KOPT-K1 (cell line): ENCODE data around the gene RHOV.

Experiments used
- H3K27ac ChIP-seq: fragments of 200-600 bp; sonication (generic); 2 replicates; pipeline ENCODE4 v1.5.1; 2016; ENCODE audit warnings: antibody characterized with exemption, mild to moderate bottlenecking, low read depth, low read length; ENCODE audit not compliant: poor library complexity, severe bottlenecking
- H3K36me3 ChIP-seq: fragments of 200-600 bp; sonication (generic); 2 replicates; pipeline ENCODE4 v1.5.1; 2017; ENCODE audit warnings: antibody characterized with exemption, mild to moderate bottlenecking, low read length, moderate library complexity; ENCODE audit not compliant: insufficient read depth
- H3K9me3 ChIP-seq: fragments of 200-600 bp; sonication (generic); 2 replicates; pipeline ENCODE4 v1.5.1; 2017; ENCODE audit warnings: antibody characterized with exemption, low read length, mild to moderate bottlenecking; ENCODE audit not compliant: insufficient read depth, poor library complexity, severe bottlenecking

RHOV gene

DNA sequence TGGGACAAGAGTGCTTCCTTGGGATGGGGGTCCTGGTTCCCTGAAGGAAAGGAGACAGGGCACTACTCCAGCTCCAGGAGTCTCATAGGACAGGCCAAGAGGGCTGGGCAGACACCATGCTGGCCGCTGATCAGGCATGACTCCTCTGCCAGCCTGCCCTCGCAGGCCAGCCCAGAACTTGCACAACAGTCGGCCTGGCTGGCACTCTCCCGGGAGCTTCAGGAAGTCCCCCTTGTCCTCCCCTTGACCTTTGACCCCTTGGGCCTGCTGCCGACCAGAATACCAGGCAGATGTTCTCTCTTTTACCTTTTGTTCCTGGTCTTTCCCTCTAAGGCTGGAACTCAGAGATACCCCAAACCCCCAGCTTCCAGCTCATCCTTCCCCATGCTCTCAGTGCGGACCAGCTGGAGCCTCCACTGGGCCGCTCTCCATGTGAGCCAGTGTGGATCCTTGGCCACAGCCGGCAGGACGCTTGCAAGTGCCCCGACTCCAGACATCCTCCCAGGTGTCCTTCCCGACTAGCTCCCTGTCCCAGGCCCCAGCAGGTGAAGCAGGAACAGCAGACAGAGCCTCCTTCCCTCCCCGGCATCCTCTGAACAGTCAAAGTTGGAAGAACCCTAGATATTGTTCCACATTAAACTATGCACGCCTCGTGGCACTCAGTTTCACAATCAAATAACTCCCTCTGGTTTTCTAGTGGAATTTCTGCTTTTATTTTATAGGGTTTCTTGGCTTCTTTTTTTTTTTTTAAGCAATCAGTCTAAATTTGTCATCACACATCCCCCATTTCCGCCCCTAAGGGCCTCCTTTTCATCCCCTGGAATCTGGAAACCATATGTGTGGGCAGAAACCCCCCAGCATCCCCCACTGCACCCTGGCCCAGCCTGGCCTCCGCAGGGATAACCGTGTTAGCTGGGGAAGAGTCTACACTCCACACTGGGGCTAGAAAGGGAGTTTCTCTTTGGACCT is 35.9 kb upstream of the RHOV start:
- Histone ChIP-seq H3K9me3 (no peaks in the 10 kb centered on the region), H3K27ac (no peak overlapping the region), H3K36me3 (peaks cover 1% of the 10 kb centered on the region)

DNA sequence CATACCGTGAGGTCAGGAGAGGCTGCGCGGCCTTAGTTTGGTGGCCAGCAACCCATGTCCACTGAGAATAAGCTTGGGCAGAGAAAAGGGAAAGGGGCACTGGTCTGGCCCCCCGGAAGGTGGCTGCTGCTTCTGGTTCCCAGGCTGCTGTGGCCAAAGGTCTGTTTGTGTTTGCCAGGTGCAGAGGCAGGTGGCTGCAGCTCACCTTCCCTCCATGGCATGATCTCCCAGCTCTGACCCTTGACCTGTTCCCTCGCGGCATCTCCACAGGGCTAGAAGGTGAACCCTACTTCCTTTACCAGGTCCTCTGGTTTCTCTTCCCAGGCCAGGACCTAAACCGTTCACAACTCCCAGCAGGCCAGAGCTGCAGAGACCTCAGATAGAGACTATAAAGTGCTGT is 34.1 kb upstream of the RHOV start:
- Histone ChIP-seq H3K36me3 (peaks cover 14% of the 10 kb centered on the region), H3K9me3 (no peaks in the 10 kb centered on the region), H3K27ac (peak overlapping the region; percentile 78)

DNA sequence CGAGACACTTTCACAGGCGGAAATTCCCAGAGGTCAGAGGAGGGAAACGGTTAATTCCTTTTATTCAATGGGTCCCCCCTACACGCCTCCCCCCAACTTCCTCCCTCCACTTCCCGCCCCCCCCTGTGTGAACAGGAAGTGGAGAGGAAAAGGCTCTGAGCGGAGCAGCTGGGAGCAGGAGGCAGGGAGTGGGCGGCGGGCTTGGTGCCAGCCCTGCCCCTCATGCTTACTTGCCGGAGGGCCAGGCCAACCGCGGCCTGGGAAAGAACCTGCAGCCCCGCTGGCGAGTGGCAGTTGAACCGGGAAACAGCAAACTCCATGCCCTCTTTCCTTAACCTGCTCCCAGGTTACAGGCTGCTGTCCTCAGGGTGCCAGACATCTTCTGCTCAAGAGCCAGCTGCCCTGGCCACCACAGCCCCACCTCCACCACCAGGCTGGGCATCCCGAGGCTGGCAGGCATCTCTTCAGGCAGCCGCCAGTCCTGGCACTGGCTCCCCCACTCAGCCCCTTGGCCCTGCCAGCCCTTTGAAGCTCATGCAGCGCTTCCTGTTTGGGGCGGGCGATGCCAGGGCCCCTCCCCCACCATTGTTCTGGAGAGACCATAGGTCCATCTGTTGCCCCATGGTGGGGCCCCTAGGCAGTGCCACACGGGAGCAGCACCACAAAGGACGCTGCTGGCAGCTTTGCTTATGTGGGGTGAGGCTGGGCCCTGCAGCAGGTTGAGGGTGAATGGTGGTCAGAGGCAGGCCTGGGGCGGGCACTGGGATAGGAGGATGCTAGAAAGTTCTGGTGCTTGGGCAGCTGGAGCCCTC is 33.2 kb upstream of the RHOV start:
- H3K36me3 ChIP-seq, result peaks cover 23% of the 10 kb centered on the region
- no peaks in the 10 kb centered on the region for H3K9me3 ChIP-seq
- peak overlapping the region; percentile 78 for H3K27ac ChIP-seq

- Histone ChIP-seq H3K27ac (peak overlapping the region; percentile 78), H3K9me3 (no peaks in the 10 kb centered on the region)
Measured at GRCh38 chr15:40906091-40906990, 32.3 kb upstream of the RHOV start.

DNA sequence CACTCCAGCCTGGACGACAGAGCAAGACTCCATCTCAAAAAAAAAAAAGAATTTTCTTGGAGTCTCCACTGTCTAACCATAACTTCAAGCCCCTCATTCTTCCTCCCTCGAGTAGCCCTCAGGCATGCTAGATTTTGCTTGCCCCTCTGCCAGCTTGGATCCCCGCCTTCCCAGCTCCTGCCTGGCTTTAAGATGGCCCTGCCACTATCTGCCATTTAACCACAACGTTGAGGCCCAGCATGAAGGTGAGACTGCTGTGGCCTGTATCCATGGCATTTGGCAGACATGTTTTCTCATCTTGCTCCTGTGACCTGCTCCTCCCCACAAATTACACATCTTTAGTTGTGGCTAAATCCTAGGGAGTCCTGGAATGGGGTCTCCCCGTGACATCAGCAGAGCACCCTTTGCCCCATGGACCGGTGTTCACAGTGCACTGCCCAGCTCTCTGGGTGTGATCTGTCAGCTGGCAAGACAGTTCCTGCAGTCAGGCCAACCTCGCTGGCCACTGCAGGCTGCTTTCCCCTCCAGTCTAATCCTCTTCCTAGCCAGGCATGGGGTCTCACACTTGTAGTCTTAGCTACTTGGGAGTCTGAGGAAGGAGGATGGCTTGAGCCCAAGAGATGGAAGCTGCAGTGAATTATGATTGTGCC is 30.6 kb upstream of the RHOV start:
- Histone ChIP-seq H3K9me3 (no peaks in the 10 kb centered on the region), H3K36me3 (peaks cover 41% of the 10 kb centered on the region), H3K27ac (no peak overlapping the region)

More at GRCh38 chr15:40906091-40906990, 32.3 kb upstream of the RHOV start:
- H3K36me3 ChIP-seq, result peaks cover 25% of the 10 kb centered on the region

GRCh38 chr15:40902605-40903561 is 28.8 kb upstream of the RHOV start:
- Histone ChIP-seq H3K27ac (peak overlapping the region; percentile 81), H3K36me3 (peaks cover 56% of the 10 kb centered on the region), H3K9me3 (no peaks in the 10 kb centered on the region)

GRCh38 chr15:40901053-40901443 is 27.0 kb upstream of the RHOV start:
- Histone ChIP-seq H3K27ac (no peak overlapping the region), H3K36me3 (peaks cover 63% of the 10 kb centered on the region), H3K9me3 (no peaks in the 10 kb centered on the region)

GRCh38 chr15:40900256-40901052 is 26.4 kb upstream of the RHOV start:
- Histone ChIP-seq H3K27ac (no peak overlapping the region), H3K36me3 (peaks cover 67% of the 10 kb centered on the region)

GRCh38 chr15:40899536-40900207 is 25.6 kb upstream of the RHOV start:
- peaks cover 63% of the 10 kb centered on the region for H3K36me3 ChIP-seq
- H3K9me3 ChIP-seq, result no peaks in the 10 kb centered on the region
- no peak overlapping the region for H3K27ac ChIP-seq

More at GRCh38 chr15:40900256-40901052, 26.4 kb upstream of the RHOV start:
- no peaks in the 10 kb centered on the region for H3K9me3 ChIP-seq

DNA sequence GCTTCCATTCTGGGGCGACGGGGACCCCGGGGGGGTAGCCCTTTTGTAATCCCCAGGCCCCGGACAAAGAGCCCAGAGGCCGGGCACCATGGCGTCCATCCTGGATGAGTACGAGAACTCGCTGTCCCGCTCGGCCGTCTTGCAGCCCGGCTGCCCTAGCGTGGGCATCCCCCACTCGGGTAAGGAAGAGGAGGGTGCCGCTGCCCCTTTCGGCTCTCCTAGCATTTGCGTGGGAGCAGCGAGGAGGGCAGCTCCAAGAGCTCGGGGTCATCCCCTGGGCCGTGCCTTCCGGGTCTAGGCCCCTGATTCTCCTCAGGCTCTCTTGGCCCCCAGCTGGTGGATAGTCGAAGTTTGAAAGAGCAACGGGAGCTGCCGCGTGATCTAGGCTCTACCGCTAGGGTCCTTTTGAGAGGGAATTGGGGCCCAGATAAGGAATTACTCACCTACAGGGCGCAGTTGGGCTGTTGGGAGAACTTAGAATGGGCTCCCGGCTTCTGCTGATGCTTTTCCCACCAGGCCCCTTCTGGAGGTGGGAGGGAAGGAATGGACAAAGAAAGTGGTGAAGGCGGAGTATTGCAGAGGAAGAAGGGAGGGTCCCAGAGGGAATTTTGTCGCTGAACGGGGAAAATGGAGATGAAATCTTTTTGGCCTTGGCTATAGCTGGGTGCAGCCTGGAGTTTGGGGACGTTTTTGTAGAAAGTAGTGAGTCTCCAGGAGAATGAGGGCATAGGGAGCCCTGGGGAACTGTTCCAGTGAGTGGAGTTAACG is 20.8 kb upstream of the RHOV start:
- H3K36me3 ChIP-seq, result peaks cover 27% of the 10 kb centered on the region
- no peaks in the 10 kb centered on the region for H3K9me3 ChIP-seq
- H3K27ac ChIP-seq, result peak overlapping the region; percentile 58

DNA sequence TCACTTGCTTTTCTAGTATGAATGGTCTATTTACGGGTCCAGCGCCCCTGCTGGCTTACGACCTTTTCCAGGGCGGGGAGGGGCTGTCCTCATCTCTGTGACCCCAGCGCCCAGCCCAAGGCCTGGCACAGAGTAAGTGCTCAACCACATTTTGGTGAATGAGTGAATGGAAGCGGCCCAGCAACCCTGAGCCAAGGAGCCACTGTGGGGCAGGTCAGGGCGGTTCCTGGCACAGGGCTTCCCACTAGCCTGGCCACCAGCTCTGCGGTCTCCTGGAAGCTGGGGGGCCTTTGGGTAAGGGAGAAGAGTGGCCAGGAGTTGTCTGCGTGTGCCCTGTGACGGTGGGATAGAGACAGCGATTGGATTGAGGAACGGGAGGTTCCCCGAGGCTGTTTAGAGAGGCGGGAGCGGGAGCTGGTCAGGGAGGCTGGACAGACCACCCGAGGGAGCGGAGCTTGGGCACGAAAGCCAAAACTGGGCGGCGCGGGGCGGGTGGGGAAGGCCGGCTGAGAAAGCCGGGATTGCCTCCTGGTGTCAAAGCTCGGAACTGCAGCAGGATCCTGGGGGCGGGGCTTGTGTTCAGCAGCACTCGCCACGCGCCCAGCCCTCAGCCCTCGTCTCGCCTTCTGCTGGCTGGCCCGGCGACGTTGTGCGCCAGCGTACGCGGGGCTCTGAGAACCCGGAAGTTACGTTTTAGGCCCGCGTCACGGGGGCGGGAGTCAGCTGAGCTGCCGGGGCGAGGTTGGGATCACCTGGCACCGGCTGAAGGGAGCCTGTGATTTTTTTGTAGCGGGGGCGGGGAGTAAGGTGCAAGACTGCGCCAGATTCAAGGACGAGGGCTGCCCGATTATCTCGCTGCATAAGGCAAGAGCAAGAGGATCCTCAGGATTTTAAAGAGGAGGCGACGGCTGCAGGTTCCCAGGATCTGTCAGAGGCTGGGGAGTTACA is 20.0 kb upstream of the RHOV start, which contains the start of gene VPS18:
VPS18 (plus strand) TSS at position 718 of the 948 bp plus-strand sequence. CDS start 319 bp downstream, outside the sequence.
- Histone ChIP-seq H3K36me3 (peaks cover 19% of the 10 kb centered on the region), H3K27ac (peak within 1 kb of the TSS; percentile 58), H3K9me3 (no peaks in the 10 kb centered on the region)
